Coronary artery (tissue), 2 donors: ENCODE results near the gene KIRREL3.
A peak's percentile ranks its signal among the peaks of the same experiment; 100 is the strongest.

Experiments
- DNase-seq: peaks from one replicate; pipeline ENCODE4 v3.0.0-alpha.2; 2017; ENCODE audit warnings: low spot score
- H3K27ac ChIP-seq, 2 donors: fragments of 200-600 bp; sonication (generic); one replicate each; pipeline ENCODE4 v1.5.1; 2016 to 2019
- H3K4me3 ChIP-seq: fragments of 200-600 bp; sonication (generic); 2 replicates; pipeline ENCODE4 v1.5.1; 2016; ENCODE audit warnings: mild to moderate bottlenecking, moderate library complexity
- CTCF ChIP-seq: fragments of 200-600 bp; sonication (generic); IDR thresholded peaks from one replicate; pipeline ENCODE4 v1.5.1; 2019; ENCODE audit warnings: antibody characterized with exemption

The KIRREL3 gene

DNA sequence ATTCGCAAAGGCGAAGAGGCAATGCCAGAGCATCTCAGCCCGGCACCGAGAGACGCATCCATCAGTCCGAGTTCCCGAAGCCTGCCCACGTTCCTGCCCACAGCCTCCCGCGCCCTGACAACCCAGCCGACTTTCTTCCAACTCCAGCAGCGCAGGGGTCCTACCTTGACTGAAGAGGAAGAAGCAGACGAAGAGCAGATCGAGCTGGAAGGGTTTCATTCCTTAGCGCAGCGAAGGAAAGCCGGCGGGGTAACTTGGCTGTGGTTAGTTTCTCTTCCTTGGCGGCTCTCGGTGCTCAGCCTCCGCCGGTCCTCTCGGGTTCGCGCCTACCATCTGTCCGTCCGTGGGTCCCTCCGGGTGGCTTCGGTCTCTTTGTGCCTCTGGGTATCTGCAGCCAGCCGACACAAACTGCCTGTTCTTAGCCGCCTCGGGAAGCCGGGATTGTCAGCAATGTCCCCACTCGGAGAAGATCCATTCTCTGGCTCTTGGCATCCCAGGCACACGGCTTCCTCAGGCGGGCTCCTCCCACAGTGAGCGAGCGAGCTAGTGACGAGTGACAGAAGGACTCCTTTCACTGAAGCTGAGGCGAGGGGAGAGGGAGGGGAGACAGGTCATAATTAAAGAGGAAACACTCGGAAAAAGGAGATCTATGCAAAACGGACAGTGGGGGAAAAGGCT is at the start of gene KIRREL3:
KIRREL3 (minus strand) TSS at position 480 of the 678 bp plus-strand sequence.
- no peak for TF ChIP-seq CTCF
- no peak within 1 kb of the TSS for H3K27ac ChIP-seq
- DNase-seq = no peak
- H3K4me3 ChIP-seq = peak within 1 kb of the TSS; percentile 65

DNA sequence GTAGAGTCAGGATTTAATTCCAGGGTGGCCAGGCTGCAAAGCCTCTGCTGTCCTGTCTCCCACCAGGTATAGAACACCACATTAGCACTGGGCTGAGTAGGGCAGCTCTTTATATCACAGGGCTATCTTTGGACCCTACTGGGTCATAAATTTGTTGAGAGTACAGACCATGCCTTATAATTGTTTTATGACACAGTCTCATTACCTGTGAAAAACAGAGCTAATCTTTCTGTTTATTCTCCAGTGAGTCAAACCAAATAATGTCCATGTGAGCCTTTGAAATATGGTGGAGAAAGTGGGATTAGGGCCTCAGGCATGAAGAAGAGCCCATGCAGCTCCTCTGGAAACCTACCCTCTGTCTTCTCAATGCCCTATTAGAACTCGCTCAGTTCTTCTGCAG is 49.6 kb upstream of the KIRREL3 start:
- no peak overlapping the region for H3K27ac ChIP-seq
- no peak for DNase-seq

GRCh38 chr11:127049486-127049885 is 48.9 kb upstream of the KIRREL3 start:
- Histone ChIP-seq H3K27ac (no peak overlapping the region), H3K4me3 (no peak overlapping the region)
- no peak for DNase-seq
- no peak for TF ChIP-seq CTCF

More for the DNA sequence above, 49.6 kb upstream of the KIRREL3 start:
- no peak overlapping the region for H3K4me3 ChIP-seq
- no peak for TF ChIP-seq CTCF

DNA sequence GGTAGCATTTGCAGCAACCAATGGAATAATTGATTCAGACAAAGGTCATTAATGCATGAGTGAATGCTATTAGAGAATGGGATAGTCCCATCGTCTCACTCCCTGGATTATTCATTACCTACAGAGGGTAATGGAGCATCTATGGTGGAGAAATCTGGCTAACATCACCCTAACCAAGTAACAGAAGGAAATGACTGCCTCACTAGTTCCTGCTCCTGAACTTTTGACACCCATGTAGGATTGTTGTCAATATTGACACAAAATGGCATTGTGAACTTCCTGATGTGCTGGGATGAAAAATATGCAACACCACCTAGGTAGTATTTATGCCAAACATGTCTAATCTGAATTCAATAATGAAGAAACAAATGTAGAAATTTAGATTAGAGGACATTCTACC is 44.0 kb upstream of the KIRREL3 start:
- TF ChIP-seq CTCF = no peak
- Histone ChIP-seq H3K27ac (no peak overlapping the region), H3K4me3 (no peak overlapping the region)
- no peak for DNase-seq

GRCh38 chr11:127042445-127042844 is 41.9 kb upstream of the KIRREL3 start:
- no peak for DNase-seq
- TF ChIP-seq CTCF = no peak
- Histone ChIP-seq H3K4me3 (no peak overlapping the region), H3K27ac (no peak overlapping the region)

- DNase-seq = no peak
- no peak overlapping the region for H3K4me3 ChIP-seq
- no peak for TF ChIP-seq CTCF
- no peak overlapping the region for H3K27ac ChIP-seq
Observed at GRCh38 chr11:127039591-127039990, 39.0 kb upstream of the KIRREL3 start.

DNA sequence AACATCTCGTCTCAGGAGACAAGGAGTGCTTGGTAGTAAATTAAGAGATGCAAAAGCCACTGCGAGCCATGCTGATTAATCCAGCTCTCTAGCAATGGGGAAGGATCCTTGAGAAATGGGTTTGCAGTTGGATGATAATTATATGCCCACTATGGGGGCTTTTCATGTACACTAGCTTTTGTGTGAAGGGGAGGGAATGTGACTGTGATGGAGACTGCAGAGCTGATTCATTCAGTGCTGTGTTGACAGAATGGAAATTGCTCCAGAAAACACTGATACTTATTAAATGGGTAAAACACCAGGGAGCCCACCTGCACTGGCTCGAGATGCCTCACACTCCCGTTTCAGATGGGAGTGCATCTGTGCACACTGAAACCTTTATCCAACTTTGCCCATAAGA is 37.0 kb upstream of the KIRREL3 start:
- no peak for TF ChIP-seq CTCF
- no peak overlapping the region for H3K4me3 ChIP-seq
- no peak for DNase-seq

More for the DNA sequence above, 37.0 kb upstream of the KIRREL3 start:
- no peak overlapping the region for H3K27ac ChIP-seq
